Sigmoid colon (tissue), 4 donors: Measurements from ENCODE around the gene SEC61B.

ENCODE experiments used
- CTCF ChIP-seq, 4 experiments: fragments of 450-650 bp in 3 of 4; fragments of 200-600 bp in 1 of 4; IDR thresholded peaks; one replicate each; pipeline ENCODE4 v1.5.1; 2016 to 2019; ENCODE audit warnings: antibody characterized with exemption in 4 of 4, mild to moderate bottlenecking in 3 of 4, moderate library complexity in 2 of 4
- POLR2A ChIP-seq, 2 donors: fragments of 450-650 bp; IDR thresholded peaks; one replicate each; pipeline ENCODE4 v1.6.1; 2016; ENCODE audit warnings: antibody characterized with exemption in 2 of 2, mild to moderate bottlenecking in 2 of 2, moderate library complexity in 2 of 2
- POLR2AphosphoS5 ChIP-seq, 4 donors: sonication (generic); formaldehyde crosslinking; IDR thresholded peaks; one replicate each; pipeline ENCODE4 v1.6.1; 2017; ENCODE audit warnings: antibody characterized with exemption in 4 of 4

- TF ChIP-seq CTCF (IDR thresholded peaks at IDR 0.05), result no peak
- TF ChIP-seq POLR2AphosphoS5 (IDR thresholded peaks at IDR 0.05), result peak in 3 of 4 donors; percentile 64 to 76 (median 69)
- TF ChIP-seq POLR2A (IDR thresholded peaks at IDR 0.05), result no peak
Measured at GRCh38 chr9:99259231-99259918, 37.3 kb downstream of the SEC61B start.
